Upper lobe of left lung (tissue), 6 donors: ENCODE measurements around the gene CDC27. TPM values are rescaled to one million over a fixed set of nuclear protein-coding genes. Genes with fewer than 3 reads are reported as not detected.

Experiments used
- ATAC-seq, 2 donors: fragments of 200-7000 bp; cut with Tn5 transposase; one replicate each; pipeline ENCODE4 v1.9.1; 2022; ENCODE audit warnings: mild to moderate bottlenecking in 2 of 2, moderate library complexity in 2 of 2; ENCODE audit not compliant: low FRiP score in 2 of 2
- DNase-seq, 2 donors: peaks; one replicate each; pipeline ENCODE4 v3.0.0-alpha.2; 2019 to 2020
- H3K27ac ChIP-seq, 4 donors: fragments of 200-600 bp; sonication (generic); one replicate each; pipeline ENCODE4 v1.5.1; 2016 to 2019
- H3K27me3 ChIP-seq, 4 donors: fragments of 200-600 bp; sonication (generic); one replicate each; pipeline ENCODE4 v1.5.1; 2017 to 2019
- H3K36me3 ChIP-seq, 4 donors: fragments of 200-600 bp; sonication (generic); one replicate each; pipeline ENCODE4 v1.5.1; 2016 to 2019
- H3K4me1 ChIP-seq, 4 donors: fragments of 200-600 bp; sonication (generic); one replicate each; pipeline ENCODE4 v1.5.1; 2018 to 2019
- H3K4me3 ChIP-seq, 4 donors: fragments of 200-600 bp; sonication (generic); one replicate each; pipeline ENCODE4 v1.5.1; 2017 to 2019; ENCODE audit warnings: mild to moderate bottlenecking in 2 of 4, moderate library complexity in 1 of 4
- H3K9me3 ChIP-seq, 4 donors: fragments of 200-600 bp; sonication (generic); one replicate each; pipeline ENCODE4 v1.5.1; 2018 to 2019
- CTCF ChIP-seq, 6 experiments: fragments of 450-650 bp in 4 of 6; fragments of 200-600 bp in 2 of 6; sonication (generic) in 2 of 6; IDR thresholded peaks; one replicate each; pipeline ENCODE4 v1.5.1; 2016 to 2019; ENCODE audit warnings: antibody characterized with exemption in 6 of 6
- EP300 ChIP-seq, 4 donors: sonication (generic); formaldehyde crosslinking; IDR thresholded peaks; one replicate each; pipeline ENCODE4 v1.5.1; 2017; ENCODE audit warnings: antibody characterized with exemption in 4 of 4, control low read depth in 2 of 4
- POLR2A ChIP-seq, 4 donors: fragments of 450-650 bp; IDR thresholded peaks; one replicate each; pipeline ENCODE4 v1.5.1; 2016 to 2017; ENCODE audit warnings: antibody characterized with exemption in 4 of 4, mild to moderate bottlenecking in 2 of 4
- POLR2AphosphoS5 ChIP-seq, 2 donors: sonication (generic); formaldehyde crosslinking; IDR thresholded peaks; one replicate each; pipeline ENCODE4 v1.5.1; 2017; ENCODE audit warnings: antibody characterized with exemption in 2 of 2
- WGBS, 2 donors: methylation state at CpG; one replicate each; pipeline ENCODE4 v1.1.5; 2017 to 2018; 5-methylcytosine and 5-hydroxymethylcytosine counted together
- total RNA-seq, 6 donors: library from RNA; depleted of rRNA in 4 of 6; stranded (reverse); fragments of >200 nt in 4 of 6; gene quantifications; one replicate each; pipeline versions ENCODE4 v1.1.0 to v1.2.1, GENCODE V29; 2016 to 2021
- donor health status: DM: no; HTN: no; CAD: no; lungs with moderate emphysema.
- donor health status: DM: no; HTN: yes; CAD: no; lungs with severe emphysema.

The CDC27 gene
- total RNA-seq, 6 donors from 2014 or later, result 40.3 to 74.8 (median 55.1) TPM

- WGBS, 2 donors, result 87 to 88% methylated on average over 2 of the region's 2 CpGs
- TF ChIP-seq EP300 (IDR thresholded peaks at IDR 0.05), result no peak
- Histone ChIP-seq H3K27me3 (no peaks in the 10 kb centered on the region), H3K4me1 (peaks cover 0 to 5% (median 2%) of the 10 kb centered on the region in 4 donors), H3K27ac (no peak overlapping the region), H3K36me3 (peaks cover 3 to 76% (median 21%) of the 10 kb centered on the region in 4 donors), H3K4me3 (no peak overlapping the region), H3K9me3 (no peaks in the 10 kb centered on the region)
- no peak for DNase-seq
- no peak for ATAC-seq
Measured at GRCh38 chr17:47165137-47165536, 24.0 kb downstream of the CDC27 start.

GRCh38 chr17:47164263-47164662 lies 24.8 kb downstream of the CDC27 start:
- Histone ChIP-seq H3K27ac (no peak overlapping the region), H3K27me3 (no peaks in the 10 kb centered on the region), H3K36me3 (peaks cover 3 to 76% (median 24%) of the 10 kb centered on the region in 4 donors), H3K4me3 (no peak overlapping the region), H3K9me3 (no peaks in the 10 kb centered on the region), H3K4me1 (peaks cover 0 to 5% (median 0%) of the 10 kb centered on the region in 4 donors)
- TF ChIP-seq CTCF (IDR thresholded peaks at IDR 0.05), result no peak
- TF ChIP-seq POLR2A (IDR thresholded peaks at IDR 0.05), result no peak
- TF ChIP-seq POLR2AphosphoS5 (IDR thresholded peaks at IDR 0.05), result no peak
- no peak for TF ChIP-seq EP300 (IDR thresholded peaks at IDR 0.05)
- DNase-seq (no peak), ATAC-seq (no peak)
- WGBS, 2 donors, result 95 to 96% methylated on average over 5 of the region's 5 CpGs

GRCh38 chr17:47162013-47162622 lies 27.0 kb downstream of the CDC27 start:
- Histone ChIP-seq H3K27ac (peak overlapping the region in 1 of 4 donors; percentile 29), H3K4me1 (peaks cover 0 to 5% (median 0%) of the 10 kb centered on the region in 4 donors), H3K9me3 (no peaks in the 10 kb centered on the region), H3K36me3 (peaks cover 0 to 74% (median 15%) of the 10 kb centered on the region in 4 donors), H3K4me3 (no peak overlapping the region), H3K27me3 (no peaks in the 10 kb centered on the region)
- TF ChIP-seq POLR2A (IDR thresholded peaks at IDR 0.05), result no peak
- no peak for TF ChIP-seq CTCF (IDR thresholded peaks at IDR 0.05)
- TF ChIP-seq EP300 (IDR thresholded peaks at IDR 0.05), result no peak
- TF ChIP-seq POLR2AphosphoS5 (IDR thresholded peaks at IDR 0.05), result no peak
- no peak for ATAC-seq
- WGBS, 2 donors, result 53 to 54% methylated on average over 2 of the region's 2 CpGs
- no peak for DNase-seq

GRCh38 chr17:47159315-47159714 lies 29.8 kb downstream of the CDC27 start:
- peak in 1 of 2 donors; percentile 67 for DNase-seq
- H3K27ac ChIP-seq, result no peak overlapping the region
- ATAC-seq, result no peak
- no peaks in the 10 kb centered on the region for H3K9me3 ChIP-seq
- H3K36me3 ChIP-seq, result peaks cover 8 to 77% (median 35%) of the 10 kb centered on the region in 4 donors
- TF ChIP-seq CTCF (IDR thresholded peaks at IDR 0.05), result no peak
- TF ChIP-seq EP300 (IDR thresholded peaks at IDR 0.05), result no peak
- no peak for TF ChIP-seq POLR2AphosphoS5 (IDR thresholded peaks at IDR 0.05)
- TF ChIP-seq POLR2A (IDR thresholded peaks at IDR 0.05), result no peak
- H3K4me3 ChIP-seq, result no peak overlapping the region
- peaks cover 0 to 5% (median 0%) of the 10 kb centered on the region in 4 donors for H3K4me1 ChIP-seq
- 93 to 97% methylated on average over 8 to 18 of the region's 18 CpGs for WGBS, 2 donors
- H3K27me3 ChIP-seq, result no peaks in the 10 kb centered on the region

- H3K36me3 ChIP-seq, result peaks cover 34 to 89% (median 56%) of the 10 kb centered on the region in 4 donors
- no peak for DNase-seq
Measured at GRCh38 chr17:47145351-47145750, 43.7 kb downstream of the CDC27 start.

More at GRCh38 chr17:47145351-47145750, 43.7 kb downstream of the CDC27 start:
- TF ChIP-seq CTCF (IDR thresholded peaks at IDR 0.05) (no peak), EP300 (IDR thresholded peaks at IDR 0.05) (no peak), POLR2A (IDR thresholded peaks at IDR 0.05) (no peak)
- 87 to 89% methylated on average over 6 of the region's 6 CpGs for WGBS, 2 donors
- Histone ChIP-seq H3K4me1 (no peaks in the 10 kb centered on the region), H3K9me3 (no peaks in the 10 kb centered on the region), H3K27ac (no peak overlapping the region), H3K4me3 (no peak overlapping the region), H3K27me3 (no peaks in the 10 kb centered on the region)
- ATAC-seq, result no peak
